ENCODE measurements around the gene SASH3.

GRCh38 chrX:129759576-129760061 is 20.1 kb upstream of the SASH3 start:
- TF ChIP-seq, protein P1, sequence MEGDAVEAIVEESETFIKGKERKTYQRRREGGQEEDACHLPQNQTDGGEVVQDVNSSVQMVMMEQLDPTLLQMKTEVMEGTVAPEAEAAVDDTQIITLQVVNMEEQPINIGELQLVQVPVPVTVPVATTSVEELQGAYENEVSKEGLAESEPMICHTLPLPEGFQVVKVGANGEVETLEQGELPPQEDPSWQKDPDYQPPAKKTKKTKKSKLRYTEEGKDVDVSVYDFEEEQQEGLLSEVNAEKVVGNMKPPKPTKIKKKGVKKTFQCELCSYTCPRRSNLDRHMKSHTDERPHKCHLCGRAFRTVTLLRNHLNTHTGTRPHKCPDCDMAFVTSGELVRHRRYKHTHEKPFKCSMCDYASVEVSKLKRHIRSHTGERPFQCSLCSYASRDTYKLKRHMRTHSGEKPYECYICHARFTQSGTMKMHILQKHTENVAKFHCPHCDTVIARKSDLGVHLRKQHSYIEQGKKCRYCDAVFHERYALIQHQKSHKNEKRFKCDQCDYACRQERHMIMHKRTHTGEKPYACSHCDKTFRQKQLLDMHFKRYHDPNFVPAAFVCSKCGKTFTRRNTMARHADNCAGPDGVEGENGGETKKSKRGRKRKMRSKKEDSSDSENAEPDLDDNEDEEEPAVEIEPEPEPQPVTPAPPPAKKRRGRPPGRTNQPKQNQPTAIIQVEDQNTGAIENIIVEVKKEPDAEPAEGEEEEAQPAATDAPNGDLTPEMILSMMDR (conservative IDR thresholded peaks at IDR 0.05; ENCODE audit: low read depth, low read length) = no peak; the same call in 1 of the 2 replicates
- TF ChIP-seq EZH2phosphoT487 (IDR thresholded peaks at IDR 0.05; ENCODE audit: borderline replicate concordance, low read length) (no peak), EZH2 (IDR thresholded peaks at IDR 0.05; ENCODE audit: low read length, unreplicated experiment) (no peak)
